HepG2 (cell line): ENCODE data around the gene EIF5B. TPM values are rescaled to one million over a fixed set of nuclear protein-coding genes. Genes with fewer than 3 reads are reported as not detected.

Experiments used
- AKNA ChIP-seq: sonication (generic); formaldehyde crosslinking; IDR thresholded peaks from 2 replicates; pipeline ENCODE4 v1.4.0; 2020; ENCODE audit warnings: missing genetic modification reagents, borderline replicate concordance
- CERS6 ChIP-seq: sonication (generic); formaldehyde crosslinking; IDR thresholded peaks from 2 replicates; pipeline ENCODE4 v1.5.0; 2020; ENCODE audit warnings: missing genetic modification reagents
- IKZF1 ChIP-seq: fragments of 450-650 bp; IDR thresholded peaks from 2 replicates; pipeline ENCODE4 v1.7.1; 2016
- JUNB ChIP-seq: sonication (generic); formaldehyde crosslinking; IDR thresholded peaks from 2 replicates; pipeline ENCODE4 v1.8.0; 2022; ENCODE audit warnings: missing genetic modification reagents, mild to moderate bottlenecking, borderline replicate concordance
- KLF6 ChIP-seq: IDR thresholded peaks from 2 replicates; pipeline ENCODE4 v1.8.0; 2016; ENCODE audit warnings: missing biosample characterization, missing genetic modification reagents
- MAFG ChIP-seq: sonication (generic); formaldehyde crosslinking; IDR thresholded peaks from 2 replicates; pipeline ENCODE4 v1.5.1; 2020; ENCODE audit warnings: mild to moderate bottlenecking, missing genetic modification reagents
- NFE2L1 ChIP-seq: sonication (generic); formaldehyde crosslinking; IDR thresholded peaks from 2 replicates; pipeline ENCODE4 v1.4.0; 2020; ENCODE audit warnings: missing genetic modification reagents, mild to moderate bottlenecking, borderline replicate concordance
- NR1H2 ChIP-seq: sonication (generic); formaldehyde crosslinking; IDR thresholded peaks from 2 replicates; pipeline ENCODE4 v1.8.1; 2022; ENCODE audit warnings: low read depth, missing genetic modification reagents, borderline replicate concordance
- SIX4 ChIP-seq: sonication (generic); formaldehyde crosslinking; IDR thresholded peaks from 2 replicates; pipeline ENCODE4 v1.4.0; 2020; ENCODE audit warnings: missing genetic modification reagents
- SNAI1 ChIP-seq: sonication (generic); formaldehyde crosslinking; IDR thresholded peaks from 2 replicates; pipeline ENCODE4 v1.5.0; 2020; ENCODE audit warnings: mild to moderate bottlenecking, missing genetic modification reagents, borderline replicate concordance
- TCF7 ChIP-seq: sonication (generic); IDR thresholded peaks from 2 replicates; pipeline ENCODE4 v1.6.1; 2016; ENCODE audit warnings: antibody characterized with exemption, low read depth
- ZFP82 ChIP-seq: sonication (generic); formaldehyde crosslinking; IDR thresholded peaks from 2 replicates; pipeline ENCODE4 v1.5.1; 2020; ENCODE audit warnings: mild to moderate bottlenecking, missing genetic modification reagents, borderline replicate concordance
- ZNF234 ChIP-seq: sonication (generic); formaldehyde crosslinking; conservative IDR thresholded peaks from 2 replicates; pipeline ENCODE4 v1.5.1; 2020; ENCODE audit warnings: mild to moderate bottlenecking, missing genetic modification reagents
- ZNF235 ChIP-seq: sonication (generic); formaldehyde crosslinking; IDR thresholded peaks from 2 replicates; pipeline ENCODE4 v1.8.1; 2023; ENCODE audit warnings: mild to moderate bottlenecking, missing genetic modification reagents, borderline replicate concordance
- ZSCAN25 ChIP-seq: sonication (generic); formaldehyde crosslinking; IDR thresholded peaks from 2 replicates; pipeline ENCODE4 v1.8.0; 2022; ENCODE audit warnings: mild to moderate bottlenecking, missing genetic modification reagents
- polyA plus RNA-seq, 8 experiments: library from polyadenylated mRNA; depleted of rRNA in 3 of 8; stranded (reverse) in 7 of 8; unstranded in 1 of 8; fragments of >200 nt; fragmentation: Illumina TruSeq in 4 of 8; extraction: Trizol in 4 of 8; gene quantifications; 2 replicates each; pipeline versions ENCODE4 v1.2.1 to v1.2.3, GENCODE V29; 2011 to 2016; ENCODE audit warnings: low read depth in 4 of 8, missing spikeins in 1 of 8, mixed read lengths in 1 of 8; ENCODE audit not compliant: insufficient read depth in 1 of 8
- total RNA-seq, 5 experiments: library from RNA; depleted of rRNA; stranded (reverse); fragments of >200 nt; fragmentation: Illumina TruSeq; extraction: Trizol; gene quantifications; 2 replicates each; pipeline ENCODE4 v1.2.3, GENCODE V29; 2016; ENCODE audit warnings: low read depth in 1 of 5
- TF ChIP-seq, protein P1 (sequence below): sonication (generic); formaldehyde crosslinking; IDR thresholded peaks from 2 replicates; pipeline ENCODE4 v1.5.0; 2020; ENCODE audit warnings: mild to moderate bottlenecking, missing genetic modification reagents
- TF ChIP-seq, protein P2 (sequence below): sonication (generic); formaldehyde crosslinking; IDR thresholded peaks from 2 replicates; pipeline ENCODE4 v1.8.1; 2022; ENCODE audit warnings: low read depth, mild to moderate bottlenecking, missing genetic modification reagents

EIF5B gene
- total and polyA plus RNA-seq, 2 of the 13 experiments (the other 11 are each of a cell fraction or from before 2014, with no cell fraction given): 8.8 to 32.1 TPM

DNA sequence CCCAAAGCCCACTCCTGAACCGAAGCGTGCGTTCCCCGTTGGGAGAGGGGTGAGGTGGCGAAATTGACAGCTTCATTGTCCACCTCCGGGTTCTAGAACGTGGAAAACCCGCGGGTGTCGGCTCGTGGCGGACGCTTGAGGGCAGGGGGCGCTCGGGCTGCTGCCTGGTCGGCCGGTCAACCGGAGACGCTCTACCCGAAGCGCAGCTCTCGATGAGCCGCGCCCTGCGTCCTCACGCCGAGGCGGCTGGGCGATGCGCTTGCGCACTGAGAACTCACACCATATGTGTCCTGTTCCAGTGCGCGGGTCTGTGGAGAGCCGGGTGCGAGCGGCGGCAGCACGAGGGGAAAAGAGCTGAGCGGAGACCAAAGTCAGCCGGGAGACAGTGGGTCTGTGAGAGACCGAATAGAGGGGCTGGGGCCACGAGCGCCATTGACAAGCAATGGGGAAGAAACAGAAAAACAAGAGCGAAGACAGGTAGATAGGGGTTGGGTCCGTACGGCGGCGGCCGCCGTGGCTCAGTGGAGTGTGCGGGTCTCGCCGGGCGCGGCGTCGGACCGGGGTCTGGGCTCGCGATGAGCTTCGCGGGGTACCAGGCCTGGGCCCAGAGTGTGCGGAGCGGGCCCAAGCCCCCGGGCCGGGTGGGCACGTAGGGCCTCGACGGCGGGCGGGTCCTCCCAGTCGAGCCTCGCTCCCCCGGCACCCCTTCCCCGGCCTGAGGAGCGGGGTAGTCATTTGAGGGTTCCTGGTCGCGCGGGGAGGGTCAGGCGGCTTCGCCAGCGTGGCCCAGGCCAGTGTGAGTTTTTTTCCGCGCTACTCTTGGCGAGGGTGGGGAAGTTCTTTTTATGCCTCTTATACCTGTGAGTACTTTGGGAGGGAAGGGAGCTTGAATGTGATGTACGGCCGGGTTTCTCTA is at the start of gene EIF5B (continued):
- TF ChIP-seq AKNA (CRISPR knock-in tag) (no peak), JUNB (no peak), ZNF235 (peak; percentile 69; the same call in 1 of the 2 replicates), IKZF1 (no peak), ZNF234 (no peak), SIX4 (CRISPR knock-in tag) (peak; percentile 70; the same call in 1 of the 2 replicates), SNAI1 (CRISPR knock-in tag) (peak; percentile 26; the same call in 1 of the 2 replicates), TCF7 (no peak), CERS6 (CRISPR knock-in tag) (peak; percentile 7; the same call in 1 of the 2 replicates), NR1H2 (CRISPR knock-in tag) (no peak), NFE2L1 (CRISPR knock-in tag) (0 out of 2 replicates have a peak, but pooled peaks have one; percentile 80), ZFP82 (CRISPR knock-in tag) (no peak), KLF6 (CRISPR knock-in tag) (peak; percentile 67; the same call in 1 of the 2 replicates), ZSCAN25 (CRISPR knock-in tag) (no peak), MAFG (CRISPR knock-in tag) (peak; percentile 11; the same call in 1 of the 2 replicates)
- TF ChIP-seq, protein P1, sequence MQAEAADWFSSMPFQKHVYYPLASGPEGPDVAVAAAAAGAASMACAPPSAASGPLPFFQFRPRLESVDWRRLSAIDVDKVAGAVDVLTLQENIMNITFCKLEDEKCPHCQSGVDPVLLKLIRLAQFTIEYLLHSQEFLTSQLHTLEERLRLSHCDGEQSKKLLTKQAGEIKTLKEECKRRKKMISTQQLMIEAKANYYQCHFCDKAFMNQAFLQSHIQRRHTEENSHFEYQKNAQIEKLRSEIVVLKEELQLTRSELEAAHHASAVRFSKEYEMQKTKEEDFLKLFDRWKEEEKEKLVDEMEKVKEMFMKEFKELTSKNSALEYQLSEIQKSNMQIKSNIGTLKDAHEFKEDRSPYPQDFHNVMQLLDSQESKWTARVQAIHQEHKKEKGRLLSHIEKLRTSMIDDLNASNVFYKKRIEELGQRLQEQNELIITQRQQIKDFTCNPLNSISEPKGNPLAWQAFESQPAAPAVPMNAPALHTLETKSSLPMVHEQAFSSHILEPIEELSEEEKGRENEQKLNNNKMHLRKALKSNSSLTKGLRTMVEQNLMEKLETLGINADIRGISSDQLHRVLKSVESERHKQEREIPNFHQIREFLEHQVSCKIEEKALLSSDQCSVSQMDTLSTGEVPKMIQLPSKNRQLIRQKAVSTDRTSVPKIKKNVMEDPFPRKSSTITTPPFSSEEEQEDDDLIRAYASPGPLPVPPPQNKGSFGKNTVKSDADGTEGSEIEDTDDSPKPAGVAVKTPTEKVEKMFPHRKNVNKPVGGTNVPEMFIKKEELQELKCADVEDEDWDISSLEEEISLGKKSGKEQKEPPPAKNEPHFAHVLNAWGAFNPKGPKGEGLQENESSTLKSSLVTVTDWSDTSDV (CRISPR knock-in tag): peak; percentile 99
- TF ChIP-seq, protein P2, sequence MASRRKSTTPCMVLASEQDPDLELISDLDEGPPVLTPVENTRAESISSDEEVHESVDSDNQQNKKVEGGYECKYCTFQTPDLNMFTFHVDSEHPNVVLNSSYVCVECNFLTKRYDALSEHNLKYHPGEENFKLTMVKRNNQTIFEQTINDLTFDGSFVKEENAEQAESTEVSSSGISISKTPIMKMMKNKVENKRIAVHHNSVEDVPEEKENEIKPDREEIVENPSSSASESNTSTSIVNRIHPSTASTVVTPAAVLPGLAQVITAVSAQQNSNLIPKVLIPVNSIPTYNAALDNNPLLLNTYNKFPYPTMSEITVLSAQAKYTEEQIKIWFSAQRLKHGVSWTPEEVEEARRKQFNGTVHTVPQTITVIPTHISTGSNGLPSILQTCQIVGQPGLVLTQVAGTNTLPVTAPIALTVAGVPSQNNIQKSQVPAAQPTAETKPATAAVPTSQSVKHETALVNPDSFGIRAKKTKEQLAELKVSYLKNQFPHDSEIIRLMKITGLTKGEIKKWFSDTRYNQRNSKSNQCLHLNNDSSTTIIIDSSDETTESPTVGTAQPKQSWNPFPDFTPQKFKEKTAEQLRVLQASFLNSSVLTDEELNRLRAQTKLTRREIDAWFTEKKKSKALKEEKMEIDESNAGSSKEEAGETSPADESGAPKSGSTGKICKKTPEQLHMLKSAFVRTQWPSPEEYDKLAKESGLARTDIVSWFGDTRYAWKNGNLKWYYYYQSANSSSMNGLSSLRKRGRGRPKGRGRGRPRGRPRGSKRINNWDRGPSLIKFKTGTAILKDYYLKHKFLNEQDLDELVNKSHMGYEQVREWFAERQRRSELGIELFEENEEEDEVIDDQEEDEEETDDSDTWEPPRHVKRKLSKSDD (CRISPR knock-in tag): peak; percentile 61; the same call in 1 of the 2 replicates
